Measurements from ENCODE around the gene CLEC7A. TPM values are rescaled to one million over a fixed set of nuclear protein-coding genes. Genes with fewer than 3 reads are reported as not detected.

CLEC7A gene
- total RNA-seq (10 to 100 TPM in 1 of 9 donors, 1 to 10 TPM in 6, under 1 TPM in 2; 0.83 to 31.5 (median 1.9) TPM), polyA plus RNA-seq (1 to 10 TPM; 1.1 to 2.7 TPM)
- long read RNA-seq, donor 1: 0 reads
- long read RNA-seq, donor 2, partial matches to known transcripts: 0 of 3 reads
- long read RNA-seq, donor 2, other reads (novel, unspliced or antisense): 1 of 3 reads
- long read RNA-seq, donor 3, partial matches to known transcripts: 0 of 1 reads
- long read RNA-seq, donor 3, other reads (novel, unspliced or antisense): 1 of 1 reads

- intact Hi-C loops (cut with DNase I): no loop called here
- Histone ChIP-seq H3K27me3 (no peaks in the 10 kb centered on the region), H3K36me3 (no peaks in the 10 kb centered on the region), H3K27ac (peak within 1 kb of the TSS in 6 of 12 donors; percentile 2 to 95 (median 59)), H3K4me1 (peaks cover 0 to 29% (median 0%) of the 10 kb centered on the region in 12 donors), H3K4me3 (peak within 1 kb of the TSS in 6 of 12 donors; percentile 14 to 58 (median 16)), H3K9me3 (no peaks in the 10 kb centered on the region)
- WGBS, 4 donors: 48 to 64% (median 58%) methylated on average over 1 of the region's 1 CpG
- TF ChIP-seq POLR2A (IDR thresholded peaks at IDR 0.05) (no peak), CTCF (IDR thresholded peaks at IDR 0.05) (no peak)
- peak in 2 of 4 donors; percentile 31 to 41 for ATAC-seq
- DNase-seq: no peak
Observed at GRCh38 chr12:10130042-10130441, at the start of gene CLEC7A. CLEC7A (minus strand) TSS chr12:10130199; CDS start chr12:10130082, 117 bp downstream.

DNA sequence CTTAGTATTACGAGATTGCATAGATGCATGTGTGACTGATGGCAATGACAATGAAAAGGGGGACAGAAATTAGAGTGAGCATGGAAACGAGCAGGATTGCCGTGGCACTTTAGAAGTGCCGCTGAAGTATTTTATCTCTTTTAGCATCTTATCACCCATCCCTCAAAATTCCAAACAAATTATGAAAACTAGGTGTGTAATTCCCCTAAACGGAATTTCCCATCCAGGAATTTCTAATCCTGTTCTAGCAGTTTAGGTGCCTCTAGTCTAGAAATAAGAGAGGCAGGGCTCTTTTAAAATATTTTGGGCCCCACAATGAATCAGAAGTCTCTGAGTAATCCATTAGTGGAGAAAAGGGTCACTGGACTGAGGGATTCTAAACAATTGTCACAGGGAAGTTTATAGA is 49.8 kb upstream of the CLEC7A start:
- H3K4me1 ChIP-seq: peaks cover 0 to 6% (median 0%) of the 10 kb centered on the region in 12 donors
- no peak for DNase-seq

DNA sequence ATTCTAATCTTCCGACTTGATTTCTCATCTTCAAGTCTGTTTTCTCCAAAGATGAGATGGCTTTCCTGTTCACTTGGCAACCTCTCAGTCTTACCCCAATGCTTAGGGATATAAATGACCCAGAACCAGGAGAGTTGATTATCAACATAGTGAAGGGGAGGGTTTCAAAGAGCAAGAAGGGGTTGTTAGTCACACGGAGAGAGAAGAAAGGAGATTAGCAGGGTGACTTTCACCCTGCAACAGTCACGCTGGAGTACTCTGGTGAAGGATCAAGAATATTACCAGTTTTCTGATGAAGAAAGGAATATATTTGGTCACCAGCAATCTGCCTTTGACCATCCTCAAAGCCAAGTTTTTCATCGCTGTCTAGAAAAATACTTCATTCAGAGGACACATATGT is 48.8 kb upstream of the CLEC7A start, which contains the start of gene TMEM52B:
Gene TMEM52B (plus strand): TSS at position 212 of the 400 bp plus-strand sequence. CDS start 543 bp downstream, outside the sequence.
- DNase-seq (no peak), ATAC-seq (no peak)
- intact Hi-C loops (cut with DNase I): no loop called here
- no peak within 1 kb of the TSS for H3K27ac ChIP-seq
- H3K36me3 ChIP-seq: no peaks in the 10 kb centered on the region
- no peak within 1 kb of the TSS for H3K4me3 ChIP-seq
- H3K27me3 ChIP-seq: peaks cover 0 to 28% (median 0%) of the 10 kb centered on the region in 9 donors
- 63 to 70% (median 68%) methylated on average over 4 of the region's 4 CpGs for WGBS, 4 donors
- TF ChIP-seq CTCF (IDR thresholded peaks at IDR 0.05) (no peak), POLR2A (IDR thresholded peaks at IDR 0.05) (no peak)
- H3K9me3 ChIP-seq: no peaks in the 10 kb centered on the region
- no peaks in the 10 kb centered on the region for H3K4me1 ChIP-seq

More for the DNA sequence above, 49.8 kb upstream of the CLEC7A start:
- H3K27me3 ChIP-seq: peaks cover 0 to 29% (median 0%) of the 10 kb centered on the region in 9 donors
- no peak for ATAC-seq
- H3K36me3 ChIP-seq: no peaks in the 10 kb centered on the region
- WGBS, 4 donors: 55 to 63% (median 55%) methylated on average over 5 of the region's 5 CpGs
- no peaks in the 10 kb centered on the region for H3K9me3 ChIP-seq
- H3K27ac ChIP-seq: no peak overlapping the region
- no peak overlapping the region for H3K4me3 ChIP-seq
- no peak for TF ChIP-seq POLR2A (IDR thresholded peaks at IDR 0.05)
- no peak for TF ChIP-seq CTCF (IDR thresholded peaks at IDR 0.05)
- intact Hi-C loops (cut with DNase I): no loop called here

DNA sequence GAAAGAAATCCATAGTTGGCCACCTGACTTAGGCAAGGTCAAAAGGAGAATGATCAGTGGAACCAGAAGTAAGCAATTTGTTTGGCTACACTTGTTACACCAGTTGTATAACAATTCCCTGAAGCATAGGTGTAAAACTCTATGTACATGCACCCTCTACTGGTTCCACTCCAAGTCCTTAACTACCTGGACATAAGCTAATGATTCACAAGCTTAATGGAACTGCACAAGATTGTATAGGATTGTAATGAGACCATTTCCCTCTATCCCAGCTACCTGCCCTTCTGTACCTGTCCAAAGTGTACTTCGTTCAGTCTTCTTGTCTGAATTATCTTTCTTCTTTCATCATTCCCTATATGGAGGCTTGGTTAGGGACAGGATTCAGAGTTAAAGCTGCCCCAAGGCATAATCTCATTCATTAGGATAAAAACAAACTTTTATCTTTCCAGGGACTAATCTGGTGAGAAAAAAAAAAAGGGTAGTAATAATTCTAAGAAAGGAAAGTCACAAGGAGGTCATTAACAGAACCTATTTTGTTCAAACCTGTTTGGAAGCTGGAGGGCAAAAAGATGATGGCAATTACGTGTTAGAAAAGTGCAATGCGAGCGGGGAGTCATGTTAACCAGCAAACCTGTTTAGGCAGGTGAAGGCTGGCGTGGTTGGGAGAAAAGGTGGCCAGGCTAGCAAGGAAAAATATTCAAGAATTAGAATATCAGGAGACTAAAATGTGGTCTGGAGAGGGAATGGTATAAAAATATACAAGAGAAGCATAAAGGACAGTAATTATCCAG is 46.0 kb upstream of the CLEC7A start:
- Histone ChIP-seq H3K27ac (no peak overlapping the region), H3K4me3 (no peak overlapping the region), H3K4me1 (peaks cover 0 to 10% (median 0%) of the 10 kb centered on the region in 12 donors), H3K27me3 (peaks cover 0 to 28% (median 0%) of the 10 kb centered on the region in 9 donors), H3K9me3 (no peaks in the 10 kb centered on the region), H3K36me3 (no peaks in the 10 kb centered on the region)
- TF ChIP-seq POLR2A (IDR thresholded peaks at IDR 0.05): no peak
- TF ChIP-seq CTCF (IDR thresholded peaks at IDR 0.05): no peak
- DNase-seq (no peak), ATAC-seq (peak in 1 of 4 donors; percentile 24)
- WGBS, 4 donors: 82 to 85% (median 83%) methylated on average over 5 of the region's 5 CpGs
- intact Hi-C loops (cut with DNase I): no loop called here
